Tibial artery (tissue), 4 donors: ENCODE measurements around the gene SCRT2.
A peak's percentile ranks its signal among the peaks of the same experiment; 100 is the strongest.

Source experiments
- DNase-seq, 2 donors: peaks; one replicate each; pipeline ENCODE4 v3.0.0-alpha.2; 2019
- H3K27ac ChIP-seq, 2 donors: fragments of 200-600 bp; sonication (generic) in 1 of 2; 1 replicate in 1 of 2; 2 replicates in 1 of 2; pipeline ENCODE4 v1.5.1; 2018 to 2019; ENCODE audit warnings: mild to moderate bottlenecking in 1 of 2
- H3K27me3 ChIP-seq, 2 donors: fragments of 200-600 bp; sonication (generic) in 1 of 2; one replicate each; pipeline versions ENCODE4 v1.5.1 to v1.6.0; 2016 to 2019
- H3K36me3 ChIP-seq, 3 donors: fragments of 200-600 bp; sonication (generic) in 2 of 3; one replicate each; pipeline ENCODE4 v1.5.1; 2016 to 2019; ENCODE audit warnings: mild to moderate bottlenecking in 2 of 3
- H3K4me1 ChIP-seq, 4 donors: fragments of 200-600 bp; sonication (generic) in 2 of 4; 1 replicate in 3 of 4; 2 replicates in 1 of 4; pipeline ENCODE4 v1.5.1; 2016 to 2019
- H3K4me3 ChIP-seq, 2 donors: fragments of 200-600 bp; sonication (generic) in 1 of 2; 1 replicate in 1 of 2; 2 replicates in 1 of 2; pipeline ENCODE4 v1.5.1; 2018 to 2019; ENCODE audit warnings: mild to moderate bottlenecking in 2 of 2
- H3K9me3 ChIP-seq, 3 donors: fragments of 200-600 bp; sonication (generic) in 1 of 3; one replicate each; pipeline ENCODE4 v1.5.1; 2016 to 2019
- CTCF ChIP-seq, 2 experiments: fragments of 200-600 bp in 1 of 2; fragments of 450-650 bp in 1 of 2; IDR thresholded peaks; one replicate each; pipeline ENCODE4 v1.5.1; 2017 to 2019; ENCODE audit warnings: antibody characterized with exemption in 2 of 2, mild to moderate bottlenecking in 1 of 2, moderate library complexity in 1 of 2
- intact Hi-C: fragments of 100-400 bp; cut with DNase I; formaldehyde crosslinking; loops from one replicate; pipeline ENCODE4 v1.15.0; 2023; ENCODE audit warnings: low total_unique reads

Gene SCRT2

GRCh38 chr20:651713-652614 lies 23.6 kb downstream of the SCRT2 start:
- Histone ChIP-seq H3K36me3 (peaks cover 21 to 42% (median 23%) of the 10 kb centered on the region in 3 donors), H3K27me3 (no peaks in the 10 kb centered on the region), H3K4me1 (peaks cover 0 to 26% (median 17%) of the 10 kb centered on the region in 4 donors), H3K9me3 (no peaks in the 10 kb centered on the region), H3K4me3 (peak overlapping the region; percentile 71 to 86), H3K27ac (peak overlapping the region; percentile 79 to 83)
- TF ChIP-seq CTCF (IDR thresholded peaks at IDR 0.05): no peak
- intact Hi-C loops: loop anchor here (2.0 to 10.0 kb wide), 2 partner anchors 109 to 183 kb away; partner anchors contain the start of genes CSNK2A1 and FAM110A
- DNase-seq: no peak

DNA sequence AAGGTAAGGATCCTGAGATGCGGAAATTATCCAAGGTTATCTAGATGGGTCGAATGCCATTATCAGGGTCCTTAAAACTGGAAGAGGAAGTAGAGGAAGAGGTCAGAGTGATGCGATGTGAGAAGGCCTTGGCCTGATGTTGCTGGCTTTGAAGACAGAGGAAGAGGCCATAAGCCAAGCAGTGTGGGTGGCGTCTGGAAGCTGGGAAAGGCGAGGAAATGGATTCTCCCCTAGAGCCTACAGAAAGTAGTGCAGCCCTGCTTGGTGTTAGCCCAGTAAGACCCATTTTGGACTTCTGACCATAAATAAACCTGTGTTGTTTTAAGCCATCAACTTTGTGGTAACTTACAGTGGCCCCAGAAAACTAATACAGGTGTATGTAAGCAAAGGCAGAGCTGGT lies 24.6 kb downstream of the SCRT2 start:
- H3K4me1 ChIP-seq: peaks cover 0 to 26% (median 17%) of the 10 kb centered on the region in 4 donors
- H3K9me3 ChIP-seq: no peaks in the 10 kb centered on the region
- no peak for TF ChIP-seq CTCF (IDR thresholded peaks at IDR 0.05)
- intact Hi-C loops: loop anchor here (10.0 kb wide), 1 partner anchor 184 kb away; the partner anchor contains the start of gene FAM110A
- DNase-seq: no peak
- no peaks in the 10 kb centered on the region for H3K27me3 ChIP-seq
- no peak overlapping the region for H3K4me3 ChIP-seq
- H3K27ac ChIP-seq: no peak overlapping the region
- peaks cover 21 to 45% (median 23%) of the 10 kb centered on the region in 3 donors for H3K36me3 ChIP-seq

GRCh38 chr20:650281-650680 lies 25.3 kb downstream of the SCRT2 start:
- Histone ChIP-seq H3K27ac (no peak overlapping the region), H3K4me1 (peaks cover 0 to 32% (median 19%) of the 10 kb centered on the region in 4 donors), H3K4me3 (no peak overlapping the region), H3K36me3 (peaks cover 21 to 45% (median 23%) of the 10 kb centered on the region in 3 donors), H3K9me3 (no peaks in the 10 kb centered on the region), H3K27me3 (no peaks in the 10 kb centered on the region)
- no peak for DNase-seq
- TF ChIP-seq CTCF (IDR thresholded peaks at IDR 0.05): no peak
- intact Hi-C loops: loop anchor here (10.0 kb wide), 1 partner anchor 185 kb away; the partner anchor contains the start of gene FAM110A

- DNase-seq: no peak
- Histone ChIP-seq H3K9me3 (no peaks in the 10 kb centered on the region), H3K27me3 (peaks cover 0 to 9% of the 10 kb centered on the region in 2 donors), H3K36me3 (peaks cover 21 to 45% (median 23%) of the 10 kb centered on the region in 3 donors), H3K4me1 (peaks cover 0 to 23% (median 11%) of the 10 kb centered on the region in 4 donors), H3K4me3 (no peak overlapping the region), H3K27ac (no peak overlapping the region)
- no peak for TF ChIP-seq CTCF (IDR thresholded peaks at IDR 0.05)
- intact Hi-C loops: loop anchor here (10.0 kb wide), 1 partner anchor 293 kb away; no protein-coding TSS in a partner anchor
These were observed 28.1 kb downstream of the SCRT2 start for GRCh38 chr20:647479-648019.

DNA sequence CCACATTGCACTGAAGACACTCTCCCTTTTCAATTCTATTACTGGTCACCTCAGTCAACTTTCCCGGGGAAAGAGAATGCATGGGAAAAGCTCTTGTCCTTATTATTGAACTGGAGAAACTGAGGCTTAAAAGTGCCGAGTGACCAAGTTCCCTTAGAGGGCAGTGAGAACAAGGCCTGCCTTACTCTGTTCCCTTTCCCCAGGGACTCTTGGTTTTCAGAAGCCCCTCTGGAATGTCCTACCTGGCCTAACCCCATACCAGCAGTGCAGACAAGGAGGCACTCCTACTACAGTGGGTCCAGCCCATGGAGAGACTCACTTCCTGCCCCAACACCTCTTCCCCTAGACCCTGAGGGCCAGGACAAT lies 28.8 kb downstream of the SCRT2 start:
- no peak for DNase-seq
- intact Hi-C loops: loop anchor here (10.0 kb wide), 1 partner anchor 292 kb away; no protein-coding TSS in a partner anchor
- no peak for TF ChIP-seq CTCF (IDR thresholded peaks at IDR 0.05)
- peaks cover 21 to 45% (median 23%) of the 10 kb centered on the region in 3 donors for H3K36me3 ChIP-seq
- H3K4me1 ChIP-seq: peaks cover 0 to 19% (median 10%) of the 10 kb centered on the region in 4 donors
- peaks cover 0 to 12% of the 10 kb centered on the region in 2 donors for H3K27me3 ChIP-seq
- H3K27ac ChIP-seq: no peak overlapping the region
- no peaks in the 10 kb centered on the region for H3K9me3 ChIP-seq
- no peak overlapping the region for H3K4me3 ChIP-seq
